Thoracic aorta (tissue), 2 donors: ENCODE results near the gene ISG20. TPM values are rescaled to one million over a fixed set of nuclear protein-coding genes. Genes with fewer than 3 reads are reported as not detected.

Experiments
- ATAC-seq: fragments of 150-250 bp; one replicate; pipeline ENCODE4 v1.8.0; 2017; ENCODE audit warnings: low read depth; ENCODE audit not compliant: insufficient number of reproducible peaks, low FRiP score
- DNase-seq: peaks from one replicate; pipeline ENCODE4 v3.0.0-alpha.2; 2020; ENCODE audit warnings: low spot score
- H3K27ac ChIP-seq, 2 donors: fragments of 200-600 bp; sonication (generic); 1 replicate in 1 of 2; 2 replicates in 1 of 2; pipeline ENCODE4 v1.5.1; 2016; ENCODE audit warnings: mild to moderate bottlenecking in 2 of 2, moderate library complexity in 2 of 2
- H3K27me3 ChIP-seq: fragments of 200-600 bp; sonication (generic); replicated peaks from 2 replicates; pipeline ENCODE4 v1.6.0; 2016; ENCODE audit warnings: mild to moderate bottlenecking; ENCODE audit not compliant: insufficient read depth
- H3K36me3 ChIP-seq: fragments of 200-600 bp; sonication (generic); one replicate; pipeline ENCODE4 v1.5.1; 2016
- H3K4me1 ChIP-seq, 2 donors: fragments of 200-600 bp; sonication (generic); 1 replicate in 1 of 2; 2 replicates in 1 of 2; pipeline versions ENCODE4 v1.5.1 to v1.6.0; 2016; ENCODE audit warnings: low read depth in 2 of 2, mild to moderate bottlenecking in 1 of 2; ENCODE audit not compliant: control insufficient read depth in 1 of 2
- H3K4me3 ChIP-seq: fragments of 200-600 bp; sonication (generic); 2 replicates; pipeline ENCODE4 v1.5.1; 2016; ENCODE audit warnings: mild to moderate bottlenecking
- H3K9me3 ChIP-seq: fragments of 200-600 bp; sonication (generic); 2 replicates; pipeline ENCODE4 v1.5.1; 2016
- total RNA-seq, 2 donors: library from RNA; depleted of rRNA; stranded (reverse); fragments of >200 nt; gene quantifications; one replicate each; pipeline versions ENCODE4 v1.1.0 to v1.2.3, GENCODE V29; 2016
- TF ChIP-seq, protein P1 (sequence below): fragments of 200-600 bp; sonication (generic); IDR thresholded peaks from one replicate; pipeline ENCODE4 v1.5.1; 2019; ENCODE audit warnings: antibody characterized with exemption

Gene ISG20
- total RNA-seq, 2 donors from 2014 or later, result 16.2 to 32.1 TPM

DNA sequence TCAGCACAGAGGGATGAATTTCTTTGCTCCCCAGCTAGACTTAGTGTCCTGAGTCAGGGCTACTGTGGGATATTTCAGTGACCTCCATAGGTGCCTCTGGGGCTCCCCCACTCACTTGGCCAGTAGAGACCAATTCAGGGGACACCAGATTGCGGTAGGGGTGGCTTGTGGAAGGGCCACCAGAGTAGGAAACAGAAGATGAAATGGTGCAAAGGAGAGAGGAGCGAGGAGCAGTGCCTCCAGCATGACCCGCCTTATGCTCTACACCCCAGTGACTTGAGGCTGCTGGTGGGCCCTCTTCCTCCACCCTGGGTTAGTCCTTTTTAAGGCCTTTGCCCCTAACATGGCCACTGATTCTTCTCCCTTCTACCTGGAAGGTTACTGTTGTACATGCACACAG lies 15.2 kb upstream of the ISG20 start:
- DNase-seq (no peak), ATAC-seq (no peak)
- no peak overlapping the region for H3K4me3 ChIP-seq
- no peaks in the 10 kb centered on the region for H3K9me3 ChIP-seq
- H3K4me1 ChIP-seq, result peaks cover 23 to 44% of the 10 kb centered on the region in 2 donors
- peaks cover under 1% of the 10 kb centered on the region for H3K36me3 ChIP-seq
- no peaks in the 10 kb centered on the region for H3K27me3 ChIP-seq
- H3K27ac ChIP-seq, result peak overlapping the region; percentile 41 to 86
- TF ChIP-seq, protein P1, sequence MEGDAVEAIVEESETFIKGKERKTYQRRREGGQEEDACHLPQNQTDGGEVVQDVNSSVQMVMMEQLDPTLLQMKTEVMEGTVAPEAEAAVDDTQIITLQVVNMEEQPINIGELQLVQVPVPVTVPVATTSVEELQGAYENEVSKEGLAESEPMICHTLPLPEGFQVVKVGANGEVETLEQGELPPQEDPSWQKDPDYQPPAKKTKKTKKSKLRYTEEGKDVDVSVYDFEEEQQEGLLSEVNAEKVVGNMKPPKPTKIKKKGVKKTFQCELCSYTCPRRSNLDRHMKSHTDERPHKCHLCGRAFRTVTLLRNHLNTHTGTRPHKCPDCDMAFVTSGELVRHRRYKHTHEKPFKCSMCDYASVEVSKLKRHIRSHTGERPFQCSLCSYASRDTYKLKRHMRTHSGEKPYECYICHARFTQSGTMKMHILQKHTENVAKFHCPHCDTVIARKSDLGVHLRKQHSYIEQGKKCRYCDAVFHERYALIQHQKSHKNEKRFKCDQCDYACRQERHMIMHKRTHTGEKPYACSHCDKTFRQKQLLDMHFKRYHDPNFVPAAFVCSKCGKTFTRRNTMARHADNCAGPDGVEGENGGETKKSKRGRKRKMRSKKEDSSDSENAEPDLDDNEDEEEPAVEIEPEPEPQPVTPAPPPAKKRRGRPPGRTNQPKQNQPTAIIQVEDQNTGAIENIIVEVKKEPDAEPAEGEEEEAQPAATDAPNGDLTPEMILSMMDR, result no peak

DNA sequence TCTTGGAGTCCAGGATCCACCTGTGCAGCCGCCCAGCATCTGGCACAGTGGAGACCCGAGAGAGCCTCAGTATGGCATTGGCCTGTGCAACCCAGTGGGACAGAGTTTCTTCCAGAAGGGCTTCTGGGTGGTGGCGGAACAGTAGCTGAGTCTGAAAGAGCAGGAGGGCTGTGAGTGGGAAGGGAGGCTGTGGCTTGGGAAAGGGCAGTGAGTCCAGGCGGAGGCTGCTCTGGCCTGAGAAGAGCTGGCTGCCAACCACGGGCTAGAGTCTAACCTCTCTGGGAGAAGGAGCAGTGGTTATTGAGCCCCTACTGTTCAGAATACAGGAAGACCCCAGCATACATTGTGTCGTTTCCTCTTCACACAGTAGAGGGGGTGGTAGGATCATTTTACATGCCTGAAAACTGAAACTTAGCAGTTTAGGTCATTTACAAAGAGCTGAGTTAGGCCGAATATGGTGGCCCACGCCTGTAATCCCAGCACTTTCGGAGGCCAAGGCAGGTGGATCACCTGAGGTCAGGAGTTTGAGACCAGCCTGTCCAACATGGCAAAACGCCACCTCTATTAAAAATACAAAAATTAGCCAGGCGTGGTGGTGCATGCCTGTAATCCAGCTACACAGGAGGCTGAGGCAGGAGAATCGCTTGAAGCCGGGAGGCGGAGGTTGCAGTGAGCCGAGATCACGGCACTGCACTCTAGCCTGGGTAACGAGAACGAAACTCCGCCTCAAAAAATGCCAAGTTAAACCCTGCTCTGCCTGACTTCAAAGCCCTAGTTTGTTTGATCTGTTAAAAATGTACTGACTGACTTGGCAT lies 14.5 kb upstream of the ISG20 start:
- Histone ChIP-seq H3K9me3 (no peaks in the 10 kb centered on the region), H3K27me3 (no peaks in the 10 kb centered on the region), H3K4me3 (peak overlapping the region; percentile 52), H3K4me1 (peaks cover 23 to 44% of the 10 kb centered on the region in 2 donors), H3K36me3 (peaks cover 6% of the 10 kb centered on the region), H3K27ac (peak overlapping the region; percentile 41)
- DNase-seq, result no peak
- TF ChIP-seq, protein P1, result peak; percentile 47
- ATAC-seq, result peak; percentile 46

DNA sequence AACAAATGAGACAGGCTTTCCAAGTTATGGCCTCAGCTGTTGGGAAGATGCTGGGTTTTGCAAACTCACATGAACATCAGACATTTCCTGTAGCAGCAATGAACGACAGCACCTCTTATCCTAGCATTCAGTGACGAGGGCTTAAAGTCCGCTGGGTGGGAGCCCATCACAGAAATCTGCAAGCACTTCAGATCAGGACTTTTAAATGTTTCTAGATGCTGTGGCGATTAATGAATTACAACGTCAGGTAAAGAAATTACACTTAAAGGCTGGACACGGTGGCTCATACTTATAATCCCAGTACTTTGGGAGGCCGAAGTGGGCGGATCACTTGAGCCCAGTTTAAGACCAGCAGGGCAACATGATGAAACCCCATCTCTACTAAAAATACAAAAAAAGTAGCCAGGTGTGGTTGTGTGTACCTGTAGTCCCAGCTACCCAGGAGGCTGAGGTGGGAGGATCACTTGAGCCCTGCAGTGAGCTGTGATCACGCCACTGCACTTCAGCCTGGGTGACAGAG lies 13.8 kb upstream of the ISG20 start:
- H3K27me3 ChIP-seq, result no peaks in the 10 kb centered on the region
- H3K27ac ChIP-seq, result no peak overlapping the region
- H3K9me3 ChIP-seq, result no peaks in the 10 kb centered on the region
- peak overlapping the region; percentile 52 for H3K4me3 ChIP-seq
- H3K36me3 ChIP-seq, result peaks cover 13% of the 10 kb centered on the region
- DNase-seq, result no peak
- TF ChIP-seq, protein P1, result no peak
- ATAC-seq, result no peak
- H3K4me1 ChIP-seq, result peaks cover 23 to 44% of the 10 kb centered on the region in 2 donors

DNA sequence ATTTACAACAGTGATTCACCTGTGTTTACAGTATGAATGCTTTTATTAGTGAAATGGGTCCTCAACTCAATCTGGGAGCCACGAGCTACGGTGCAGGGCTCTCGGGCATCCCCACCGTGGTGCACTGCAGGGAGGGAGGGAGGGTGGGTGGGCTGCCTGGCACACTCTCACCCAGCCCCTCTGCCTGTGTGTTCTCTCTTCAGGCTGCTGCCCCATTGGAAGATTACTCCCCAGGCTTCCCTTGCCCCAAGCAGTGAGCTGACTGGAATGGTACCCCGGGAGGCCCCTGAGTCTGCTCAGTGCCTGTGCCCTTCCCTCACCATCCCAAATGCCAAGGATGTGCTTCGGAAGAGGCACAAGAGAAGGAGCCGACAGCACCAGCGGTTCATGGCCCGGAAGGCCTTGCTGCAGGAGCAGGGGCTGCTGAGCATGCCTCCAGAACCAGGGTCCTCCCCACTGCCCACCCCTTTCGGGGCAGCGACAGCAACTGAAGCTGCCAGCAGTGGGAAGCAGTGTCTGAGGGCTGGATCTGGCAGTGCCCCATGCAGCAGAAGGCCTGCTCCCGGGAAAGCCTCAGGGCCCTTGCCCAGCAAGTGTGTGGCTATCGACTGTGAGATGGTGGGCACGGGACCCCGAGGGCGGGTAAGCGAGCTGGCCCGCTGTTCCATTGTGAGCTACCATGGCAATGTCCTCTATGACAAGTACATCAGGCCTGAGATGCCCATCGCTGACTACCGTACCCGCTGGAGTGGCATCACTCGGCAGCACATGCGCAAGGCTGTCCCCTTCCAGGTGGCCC lies 12.7 kb upstream of the ISG20 start:
- no peak for ATAC-seq
- Histone ChIP-seq H3K4me3 (no peak overlapping the region), H3K9me3 (no peaks in the 10 kb centered on the region), H3K4me1 (peaks cover 19 to 38% of the 10 kb centered on the region in 2 donors), H3K36me3 (peaks cover 17% of the 10 kb centered on the region), H3K27ac (no peak overlapping the region), H3K27me3 (no peaks in the 10 kb centered on the region)
- no peak for DNase-seq
- TF ChIP-seq, protein P1, result no peak

DNA sequence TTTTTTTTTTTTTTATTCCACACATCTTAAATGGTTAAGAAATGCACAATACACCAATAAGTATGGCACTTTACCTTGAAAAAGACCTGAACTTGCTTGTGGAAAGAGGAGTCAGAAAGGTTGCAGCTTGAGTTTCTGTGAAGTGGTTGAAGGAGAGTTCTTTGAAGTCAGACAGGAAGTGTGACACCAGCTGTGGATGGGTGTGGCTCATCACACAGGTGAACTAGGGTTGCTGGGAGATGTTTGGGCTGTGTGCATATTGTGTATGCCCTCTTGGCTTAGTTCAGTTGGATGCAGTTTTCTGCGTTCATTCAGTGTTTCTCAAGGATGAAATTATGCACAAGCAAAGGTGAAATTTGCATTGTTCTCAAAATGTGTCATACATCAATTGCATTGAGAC lies 11.4 kb upstream of the ISG20 start:
- Histone ChIP-seq H3K4me3 (no peak overlapping the region), H3K27ac (no peak overlapping the region), H3K9me3 (no peaks in the 10 kb centered on the region), H3K27me3 (no peaks in the 10 kb centered on the region), H3K4me1 (peaks cover 13 to 28% of the 10 kb centered on the region in 2 donors), H3K36me3 (peaks cover 24% of the 10 kb centered on the region)
- DNase-seq (no peak), ATAC-seq (no peak)
- TF ChIP-seq, protein P1, result no peak
